HL-60 (cell line): ENCODE results near the gene KCNMA1.

Experiments
- DNase-seq, 2 experiments: peaks; one replicate each; pipeline ENCODE4 v3.0.0-alpha.2; 2010 to 2020; ENCODE audit warnings: low read depth in 1 of 2, low spot score in 1 of 2
- H3K27ac ChIP-seq: fragments of 250-450 bp; sonication (Bioruptor Pico); replicated peaks from 2 replicates; pipeline ENCODE4 v1.5.1; 2020; ENCODE audit warnings: mild to moderate bottlenecking, moderate library complexity
- H3K27me3 ChIP-seq: fragments of 250-450 bp; sonication (Bioruptor Pico); 2 replicates; pipeline ENCODE4 v1.5.1; 2021; ENCODE audit warnings: mild to moderate bottlenecking, moderate library complexity; ENCODE audit not compliant: insufficient read depth, poor library complexity, severe bottlenecking
- H3K4me3 ChIP-seq: replicated peaks from 2 replicates; pipeline ENCODE4 v1.5.1; 2011; ENCODE audit warnings: mild to moderate bottlenecking, control low read depth, low read length; ENCODE audit not compliant: insufficient read depth
- GABPA ChIP-seq: IDR thresholded peaks from 2 replicates; pipeline ENCODE4 v1.6.1; 2012; ENCODE audit warnings: low read depth
- POLR2AphosphoS5 ChIP-seq: IDR thresholded peaks from 2 replicates; pipeline ENCODE4 v1.6.1; 2012; ENCODE audit warnings: low read depth
- SPI1 ChIP-seq: IDR thresholded peaks from 2 replicates; pipeline ENCODE4 v1.6.1; 2012; ENCODE audit warnings: low read depth, mild to moderate bottlenecking, borderline replicate concordance
- TF ChIP-seq, protein P1 (sequence below): IDR thresholded peaks from 2 replicates; pipeline ENCODE4 v1.6.1; 2012; ENCODE audit warnings: low read depth; ENCODE audit not compliant: insufficient replicate concordance
- TF ChIP-seq, protein P2 (sequence below): IDR thresholded peaks from one replicate; pipeline ENCODE4 v1.5.1; 2011; ENCODE audit warnings: low read length, control low read depth, inconsistent platforms; ENCODE audit not compliant: insufficient read depth

Gene KCNMA1

DNA sequence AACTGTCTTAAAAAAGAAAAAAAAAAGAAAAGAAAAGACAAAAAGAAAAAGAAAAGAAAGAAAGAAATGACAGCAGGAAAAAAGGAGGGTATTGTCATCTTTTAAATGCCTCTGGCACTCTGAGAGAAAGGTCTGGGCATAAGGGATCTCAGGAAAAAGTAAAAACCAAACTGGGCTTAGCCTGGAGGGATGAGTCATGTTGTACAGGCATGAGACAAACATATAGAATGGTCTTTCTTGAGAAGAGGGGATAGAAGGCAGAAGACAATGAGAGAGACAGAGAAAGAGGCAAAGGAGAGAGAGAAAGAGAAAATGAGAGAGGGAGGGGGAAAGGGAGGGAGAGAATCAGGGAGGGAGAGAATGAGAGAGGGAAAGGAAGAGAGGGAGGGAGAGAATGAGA is 32.3 kb upstream of the KCNMA1 start:
- TF ChIP-seq SPI1 (no peak), POLR2AphosphoS5 (no peak), GABPA (no peak)
- TF ChIP-seq, protein P1, sequence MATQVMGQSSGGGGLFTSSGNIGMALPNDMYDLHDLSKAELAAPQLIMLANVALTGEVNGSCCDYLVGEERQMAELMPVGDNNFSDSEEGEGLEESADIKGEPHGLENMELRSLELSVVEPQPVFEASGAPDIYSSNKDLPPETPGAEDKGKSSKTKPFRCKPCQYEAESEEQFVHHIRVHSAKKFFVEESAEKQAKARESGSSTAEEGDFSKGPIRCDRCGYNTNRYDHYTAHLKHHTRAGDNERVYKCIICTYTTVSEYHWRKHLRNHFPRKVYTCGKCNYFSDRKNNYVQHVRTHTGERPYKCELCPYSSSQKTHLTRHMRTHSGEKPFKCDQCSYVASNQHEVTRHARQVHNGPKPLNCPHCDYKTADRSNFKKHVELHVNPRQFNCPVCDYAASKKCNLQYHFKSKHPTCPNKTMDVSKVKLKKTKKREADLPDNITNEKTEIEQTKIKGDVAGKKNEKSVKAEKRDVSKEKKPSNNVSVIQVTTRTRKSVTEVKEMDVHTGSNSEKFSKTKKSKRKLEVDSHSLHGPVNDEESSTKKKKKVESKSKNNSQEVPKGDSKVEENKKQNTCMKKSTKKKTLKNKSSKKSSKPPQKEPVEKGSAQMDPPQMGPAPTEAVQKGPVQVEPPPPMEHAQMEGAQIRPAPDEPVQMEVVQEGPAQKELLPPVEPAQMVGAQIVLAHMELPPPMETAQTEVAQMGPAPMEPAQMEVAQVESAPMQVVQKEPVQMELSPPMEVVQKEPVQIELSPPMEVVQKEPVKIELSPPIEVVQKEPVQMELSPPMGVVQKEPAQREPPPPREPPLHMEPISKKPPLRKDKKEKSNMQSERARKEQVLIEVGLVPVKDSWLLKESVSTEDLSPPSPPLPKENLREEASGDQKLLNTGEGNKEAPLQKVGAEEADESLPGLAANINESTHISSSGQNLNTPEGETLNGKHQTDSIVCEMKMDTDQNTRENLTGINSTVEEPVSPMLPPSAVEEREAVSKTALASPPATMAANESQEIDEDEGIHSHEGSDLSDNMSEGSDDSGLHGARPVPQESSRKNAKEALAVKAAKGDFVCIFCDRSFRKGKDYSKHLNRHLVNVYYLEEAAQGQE, result no peak
- TF ChIP-seq, protein P2, sequence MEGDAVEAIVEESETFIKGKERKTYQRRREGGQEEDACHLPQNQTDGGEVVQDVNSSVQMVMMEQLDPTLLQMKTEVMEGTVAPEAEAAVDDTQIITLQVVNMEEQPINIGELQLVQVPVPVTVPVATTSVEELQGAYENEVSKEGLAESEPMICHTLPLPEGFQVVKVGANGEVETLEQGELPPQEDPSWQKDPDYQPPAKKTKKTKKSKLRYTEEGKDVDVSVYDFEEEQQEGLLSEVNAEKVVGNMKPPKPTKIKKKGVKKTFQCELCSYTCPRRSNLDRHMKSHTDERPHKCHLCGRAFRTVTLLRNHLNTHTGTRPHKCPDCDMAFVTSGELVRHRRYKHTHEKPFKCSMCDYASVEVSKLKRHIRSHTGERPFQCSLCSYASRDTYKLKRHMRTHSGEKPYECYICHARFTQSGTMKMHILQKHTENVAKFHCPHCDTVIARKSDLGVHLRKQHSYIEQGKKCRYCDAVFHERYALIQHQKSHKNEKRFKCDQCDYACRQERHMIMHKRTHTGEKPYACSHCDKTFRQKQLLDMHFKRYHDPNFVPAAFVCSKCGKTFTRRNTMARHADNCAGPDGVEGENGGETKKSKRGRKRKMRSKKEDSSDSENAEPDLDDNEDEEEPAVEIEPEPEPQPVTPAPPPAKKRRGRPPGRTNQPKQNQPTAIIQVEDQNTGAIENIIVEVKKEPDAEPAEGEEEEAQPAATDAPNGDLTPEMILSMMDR, result no peak
- Histone ChIP-seq H3K27ac (no peak overlapping the region), H3K4me3 (no peak overlapping the region), H3K27me3 (no peaks in the 10 kb centered on the region)
- no peak for DNase-seq

DNA sequence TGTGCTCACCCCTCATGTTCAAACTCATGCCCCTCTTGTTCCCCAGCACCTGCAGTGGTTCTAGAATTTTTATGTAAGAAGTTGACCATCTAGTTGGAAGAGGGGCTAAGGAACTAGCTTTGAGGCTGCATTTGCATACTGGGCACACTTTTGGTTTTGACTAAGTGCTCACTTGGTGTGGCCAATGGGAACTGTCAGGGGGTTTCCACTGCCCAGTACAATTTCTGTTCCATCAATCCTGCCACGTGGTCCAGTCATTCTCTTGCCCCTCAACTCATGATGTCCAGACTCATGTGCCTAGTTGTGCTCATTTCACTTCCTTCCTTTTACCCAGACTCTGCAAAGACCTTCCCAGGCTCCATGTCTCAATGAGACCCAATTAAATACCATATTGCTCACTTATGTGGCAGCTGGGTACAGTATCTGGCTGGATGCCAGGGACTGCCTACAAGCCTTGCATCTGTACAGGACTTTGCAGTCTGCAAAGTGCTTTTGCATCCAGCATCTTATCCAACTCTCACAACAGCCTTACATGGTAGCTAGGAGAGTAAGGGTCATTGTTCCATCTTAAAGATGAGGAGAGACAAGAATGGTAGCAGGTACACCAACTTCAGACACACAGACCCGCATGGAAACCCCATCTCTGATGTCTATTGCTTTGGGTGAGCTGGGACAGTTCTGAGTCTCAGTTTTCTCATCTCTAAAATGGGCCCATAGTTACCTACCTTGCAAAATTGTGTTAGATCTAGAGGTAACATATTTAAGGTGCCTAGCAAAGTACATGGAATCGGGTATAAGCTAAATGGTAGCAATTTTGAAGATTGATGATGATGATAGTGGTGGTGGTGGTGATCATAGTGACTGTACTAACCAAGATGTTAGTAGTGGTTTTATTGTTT is 30.1 kb upstream of the KCNMA1 start:
- DNase-seq, result no peak
- Histone ChIP-seq H3K27ac (no peak overlapping the region), H3K4me3 (no peak overlapping the region), H3K27me3 (no peaks in the 10 kb centered on the region)
- TF ChIP-seq POLR2AphosphoS5 (no peak), SPI1 (no peak), GABPA (no peak)
- TF ChIP-seq, protein P1, result no peak
- TF ChIP-seq, protein P2, result no peak

DNA sequence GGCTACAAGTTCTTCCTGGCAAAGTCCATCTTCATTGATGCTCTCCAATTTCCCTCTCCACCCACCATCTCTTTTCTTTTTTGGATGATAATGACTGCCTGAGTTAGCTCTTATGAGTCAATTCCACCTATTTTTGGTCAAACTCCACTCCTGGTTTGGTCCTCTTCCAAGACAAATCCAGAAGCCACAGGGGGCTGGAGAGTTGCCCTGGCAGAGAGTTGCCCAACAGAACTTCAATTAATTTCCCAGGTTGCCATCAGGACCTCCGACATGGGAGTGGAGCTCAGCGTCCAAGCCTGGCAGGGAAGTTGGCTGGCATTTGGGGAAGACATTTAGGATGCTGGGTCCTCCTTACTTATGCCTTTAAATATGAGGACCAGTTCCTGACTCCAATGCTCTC is 29.2 kb upstream of the KCNMA1 start:
- no peak for DNase-seq
- Histone ChIP-seq H3K27me3 (no peaks in the 10 kb centered on the region), H3K27ac (no peak overlapping the region), H3K4me3 (no peak overlapping the region)
- TF ChIP-seq GABPA (no peak), POLR2AphosphoS5 (no peak)

DNA sequence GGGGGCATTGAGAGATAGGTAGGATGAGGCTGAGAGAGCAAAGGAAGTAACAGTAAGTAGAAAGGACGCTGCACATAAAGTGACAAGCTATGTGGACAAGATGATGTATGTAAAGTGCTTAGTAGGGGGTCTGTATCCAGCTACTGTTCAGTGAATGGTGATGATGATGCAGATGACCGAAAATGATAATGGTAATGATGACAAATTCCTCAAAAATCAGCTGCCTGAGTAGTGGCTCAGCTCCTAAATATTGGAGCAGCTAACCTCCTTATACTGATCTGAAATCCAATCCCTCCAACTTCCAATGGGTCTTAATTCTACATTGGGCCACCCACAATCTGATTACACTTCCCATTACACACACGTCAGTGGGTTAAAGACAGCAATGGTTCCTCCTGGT is 27.1 kb upstream of the KCNMA1 start:
- no peak for DNase-seq
- H3K27ac ChIP-seq, result no peak overlapping the region
- no peaks in the 10 kb centered on the region for H3K27me3 ChIP-seq
- TF ChIP-seq SPI1 (no peak), POLR2AphosphoS5 (no peak), GABPA (no peak)
- TF ChIP-seq, protein P2, result no peak
- TF ChIP-seq, protein P1, result no peak
- H3K4me3 ChIP-seq, result no peak overlapping the region
